ENCODE data around the gene TYMP. TPM values are rescaled to one million over a fixed set of nuclear protein-coding genes. Genes with fewer than 3 reads are reported as not detected.

Gene TYMP
- total and polyA plus RNA-seq, 2 of the 8 experiments (the other 6 are each of a cell fraction or from before 2014, with no cell fraction given) = 0.43 to 0.48 TPM

GRCh38 chr22:50562523-50563412 is 33.0 kb upstream of the TYMP start, which contains the start of gene SYCE3 (continued):
- TF ChIP-seq MAX (IDR thresholded peaks at IDR 0.05) (peak; percentile 51), RXRA (IDR thresholded peaks at IDR 0.05; ENCODE audit: insufficient read depth, low read depth, low read length) (no peak), ATF2 (IDR thresholded peaks at IDR 0.05; ENCODE audit: low read length) (no peak), CTCF (IDR thresholded peaks at IDR 0.05; ENCODE audit: control extremely low read depth in 1 of 3, insufficient read depth in 1 of 3, low read depth in 1 of 3, low read length in 3 of 3) (peak; percentile 81 to 88 (median 84)), POU5F1 (IDR thresholded peaks at IDR 0.05; ENCODE audit: low read depth, low read length) (no peak), KDM4A (IDR thresholded peaks at IDR 0.05; ENCODE audit: low read depth, low read length, severe bottlenecking) (peak; percentile 44), YY1 (IDR thresholded peaks at IDR 0.05; ENCODE audit: low read depth, low read length) (no peak)
